Erythroblast (primary cell): Measurements from ENCODE around the gene UBE3D.

ENCODE experiments used
- GATA1 ChIP-seq: IDR thresholded peaks from 2 replicates; pipeline ENCODE4 v1.6.1; 2011; ENCODE audit warnings: low read depth, mild to moderate bottlenecking, control low read depth, low read length, moderate library complexity
- POLR2A ChIP-seq: IDR thresholded peaks from 2 replicates; pipeline ENCODE4 v1.6.1; 2011; ENCODE audit warnings: mild to moderate bottlenecking, low read length

GRCh38 chr6:82882363-82883023, 183.1 kb downstream of the UBE3D start:
- TF ChIP-seq POLR2A (no peak), GATA1 (no peak)
